Measurements from ENCODE around the gene DSC1. TPM values are rescaled to one million over a fixed set of nuclear protein-coding genes. Genes with fewer than 3 reads are reported as not detected.

Gene DSC1
- total RNA-seq, 1 donor from 2014 or later = not detected

- Mint-ChIP-seq H3K27ac (no peak overlapping the region), H3K4me1 (ENCODE audit: low read depth) (peaks cover 2% of the 10 kb centered on the region), H3K4me3 (ENCODE audit: low read depth) (no peak overlapping the region), H3K9me3 (ENCODE audit: low read depth) (peaks cover 6% of the 10 kb centered on the region), H3K36me3 (ENCODE audit: insufficient read depth) (no peaks in the 10 kb centered on the region), H3K27me3 (no peaks in the 10 kb centered on the region)
- DNase-seq (ENCODE audit: low spot score, unreplicated experiment) = no peak
- TF ChIP-seq, protein P1, sequence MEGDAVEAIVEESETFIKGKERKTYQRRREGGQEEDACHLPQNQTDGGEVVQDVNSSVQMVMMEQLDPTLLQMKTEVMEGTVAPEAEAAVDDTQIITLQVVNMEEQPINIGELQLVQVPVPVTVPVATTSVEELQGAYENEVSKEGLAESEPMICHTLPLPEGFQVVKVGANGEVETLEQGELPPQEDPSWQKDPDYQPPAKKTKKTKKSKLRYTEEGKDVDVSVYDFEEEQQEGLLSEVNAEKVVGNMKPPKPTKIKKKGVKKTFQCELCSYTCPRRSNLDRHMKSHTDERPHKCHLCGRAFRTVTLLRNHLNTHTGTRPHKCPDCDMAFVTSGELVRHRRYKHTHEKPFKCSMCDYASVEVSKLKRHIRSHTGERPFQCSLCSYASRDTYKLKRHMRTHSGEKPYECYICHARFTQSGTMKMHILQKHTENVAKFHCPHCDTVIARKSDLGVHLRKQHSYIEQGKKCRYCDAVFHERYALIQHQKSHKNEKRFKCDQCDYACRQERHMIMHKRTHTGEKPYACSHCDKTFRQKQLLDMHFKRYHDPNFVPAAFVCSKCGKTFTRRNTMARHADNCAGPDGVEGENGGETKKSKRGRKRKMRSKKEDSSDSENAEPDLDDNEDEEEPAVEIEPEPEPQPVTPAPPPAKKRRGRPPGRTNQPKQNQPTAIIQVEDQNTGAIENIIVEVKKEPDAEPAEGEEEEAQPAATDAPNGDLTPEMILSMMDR (IDR thresholded peaks at IDR 0.05; ENCODE audit: unreplicated experiment) = no peak
These were observed 15.8 kb downstream of the DSC1 start for GRCh38 chr18:31146809-31147208.

- no peak overlapping the region for H3K27ac Mint-ChIP-seq
- DNase-seq (ENCODE audit: low spot score, unreplicated experiment) = no peak
- H3K4me1 Mint-ChIP-seq (ENCODE audit: low read depth) = peaks cover 4% of the 10 kb centered on the region
- H3K4me3 Mint-ChIP-seq (ENCODE audit: low read depth) = no peak overlapping the region
- H3K27me3 Mint-ChIP-seq = no peaks in the 10 kb centered on the region
- TF ChIP-seq, protein P1 (IDR thresholded peaks at IDR 0.05; ENCODE audit: unreplicated experiment) = no peak
- peaks cover 6% of the 10 kb centered on the region for H3K9me3 Mint-ChIP-seq (ENCODE audit: low read depth)
- no peaks in the 10 kb centered on the region for H3K36me3 Mint-ChIP-seq (ENCODE audit: insufficient read depth)
These were observed 19.6 kb downstream of the DSC1 start for GRCh38 chr18:31143025-31143424.

- Mint-ChIP-seq H3K36me3 (ENCODE audit: insufficient read depth) (no peaks in the 10 kb centered on the region), H3K4me1 (ENCODE audit: low read depth) (peaks cover 7% of the 10 kb centered on the region), H3K27ac (no peak overlapping the region), H3K27me3 (no peaks in the 10 kb centered on the region), H3K4me3 (ENCODE audit: low read depth) (no peak overlapping the region), H3K9me3 (ENCODE audit: low read depth) (no peaks in the 10 kb centered on the region)
- no peak for DNase-seq (ENCODE audit: low spot score, unreplicated experiment)
- TF ChIP-seq, protein P1 (IDR thresholded peaks at IDR 0.05; ENCODE audit: unreplicated experiment) = no peak
These were observed 23.9 kb downstream of the DSC1 start for GRCh38 chr18:31138709-31139108.

- no peaks in the 10 kb centered on the region for H3K36me3 Mint-ChIP-seq (ENCODE audit: insufficient read depth)
- H3K9me3 Mint-ChIP-seq (ENCODE audit: low read depth) = no peaks in the 10 kb centered on the region
- no peak for DNase-seq (ENCODE audit: low spot score, unreplicated experiment)
- H3K4me1 Mint-ChIP-seq (ENCODE audit: low read depth) = peaks cover 5% of the 10 kb centered on the region
- no peak overlapping the region for H3K27ac Mint-ChIP-seq
- TF ChIP-seq, protein P1 (IDR thresholded peaks at IDR 0.05; ENCODE audit: unreplicated experiment) = no peak
- H3K4me3 Mint-ChIP-seq (ENCODE audit: low read depth) = no peak overlapping the region
- H3K27me3 Mint-ChIP-seq = no peaks in the 10 kb centered on the region
These were observed 27.6 kb downstream of the DSC1 start for GRCh38 chr18:31134988-31135529.

- TF ChIP-seq, protein P1 (IDR thresholded peaks at IDR 0.05; ENCODE audit: unreplicated experiment) = no peak
- no peaks in the 10 kb centered on the region for H3K4me1 Mint-ChIP-seq (ENCODE audit: low read depth)
- H3K36me3 Mint-ChIP-seq (ENCODE audit: insufficient read depth) = no peaks in the 10 kb centered on the region
- no peak overlapping the region for H3K4me3 Mint-ChIP-seq (ENCODE audit: low read depth)
- H3K27me3 Mint-ChIP-seq = no peaks in the 10 kb centered on the region
- no peaks in the 10 kb centered on the region for H3K9me3 Mint-ChIP-seq (ENCODE audit: low read depth)
- H3K27ac Mint-ChIP-seq = no peak overlapping the region
- DNase-seq (ENCODE audit: low spot score, unreplicated experiment) = no peak
These were observed 33.1 kb downstream of the DSC1 start for GRCh38 chr18:31129398-31130115.

All from progenitor cell of endocrine pancreas (in vitro differentiated cells).